ENCODE measurements around the gene TSHR.

- no peak for TF ChIP-seq POLR2A (IDR thresholded peaks at IDR 0.05)
- TF ChIP-seq, protein P1, sequence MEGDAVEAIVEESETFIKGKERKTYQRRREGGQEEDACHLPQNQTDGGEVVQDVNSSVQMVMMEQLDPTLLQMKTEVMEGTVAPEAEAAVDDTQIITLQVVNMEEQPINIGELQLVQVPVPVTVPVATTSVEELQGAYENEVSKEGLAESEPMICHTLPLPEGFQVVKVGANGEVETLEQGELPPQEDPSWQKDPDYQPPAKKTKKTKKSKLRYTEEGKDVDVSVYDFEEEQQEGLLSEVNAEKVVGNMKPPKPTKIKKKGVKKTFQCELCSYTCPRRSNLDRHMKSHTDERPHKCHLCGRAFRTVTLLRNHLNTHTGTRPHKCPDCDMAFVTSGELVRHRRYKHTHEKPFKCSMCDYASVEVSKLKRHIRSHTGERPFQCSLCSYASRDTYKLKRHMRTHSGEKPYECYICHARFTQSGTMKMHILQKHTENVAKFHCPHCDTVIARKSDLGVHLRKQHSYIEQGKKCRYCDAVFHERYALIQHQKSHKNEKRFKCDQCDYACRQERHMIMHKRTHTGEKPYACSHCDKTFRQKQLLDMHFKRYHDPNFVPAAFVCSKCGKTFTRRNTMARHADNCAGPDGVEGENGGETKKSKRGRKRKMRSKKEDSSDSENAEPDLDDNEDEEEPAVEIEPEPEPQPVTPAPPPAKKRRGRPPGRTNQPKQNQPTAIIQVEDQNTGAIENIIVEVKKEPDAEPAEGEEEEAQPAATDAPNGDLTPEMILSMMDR (IDR thresholded peaks at IDR 0.05), result no peak
Observed at GRCh38 chr14:80979951-80980350, 24.5 kb downstream of the TSHR start.

All from tibial nerve (tissue), 3 donors.